ENCODE measurements around the gene ITSN1. TPM values are rescaled to one million over a fixed set of nuclear protein-coding genes. Genes with fewer than 3 reads are reported as not detected.

Gene ITSN1
- total RNA-seq, 1 experiment from 2014 or later, result 18.8 TPM

- no peak for DNase-seq (ENCODE audit: extremely low read depth, low read depth)
Measured at GRCh38 chr21:33677450-33677849, 35.1 kb downstream of the ITSN1 start.

DNA sequence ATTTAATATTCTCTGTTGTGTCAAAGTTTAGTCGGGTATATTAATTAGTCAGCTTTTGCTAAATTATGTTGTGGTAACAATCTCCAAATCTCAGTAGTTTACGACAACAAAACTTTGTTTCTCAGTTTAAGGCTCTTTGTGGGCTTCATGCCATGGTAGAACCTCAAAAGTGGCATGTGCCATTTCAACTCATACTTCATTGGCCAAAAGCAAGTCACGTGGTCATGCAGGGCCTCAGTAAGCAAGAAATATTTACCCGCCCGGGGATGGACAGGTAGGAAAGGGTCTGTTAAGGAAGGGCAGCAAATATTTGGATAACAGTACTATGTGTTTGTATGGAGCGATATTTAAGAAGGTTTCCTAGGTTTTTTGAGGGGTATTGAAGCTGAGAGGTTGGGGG, 38.6 kb downstream of the ITSN1 start:
- DNase-seq (ENCODE audit: extremely low read depth, low read depth), result no peak

DNA sequence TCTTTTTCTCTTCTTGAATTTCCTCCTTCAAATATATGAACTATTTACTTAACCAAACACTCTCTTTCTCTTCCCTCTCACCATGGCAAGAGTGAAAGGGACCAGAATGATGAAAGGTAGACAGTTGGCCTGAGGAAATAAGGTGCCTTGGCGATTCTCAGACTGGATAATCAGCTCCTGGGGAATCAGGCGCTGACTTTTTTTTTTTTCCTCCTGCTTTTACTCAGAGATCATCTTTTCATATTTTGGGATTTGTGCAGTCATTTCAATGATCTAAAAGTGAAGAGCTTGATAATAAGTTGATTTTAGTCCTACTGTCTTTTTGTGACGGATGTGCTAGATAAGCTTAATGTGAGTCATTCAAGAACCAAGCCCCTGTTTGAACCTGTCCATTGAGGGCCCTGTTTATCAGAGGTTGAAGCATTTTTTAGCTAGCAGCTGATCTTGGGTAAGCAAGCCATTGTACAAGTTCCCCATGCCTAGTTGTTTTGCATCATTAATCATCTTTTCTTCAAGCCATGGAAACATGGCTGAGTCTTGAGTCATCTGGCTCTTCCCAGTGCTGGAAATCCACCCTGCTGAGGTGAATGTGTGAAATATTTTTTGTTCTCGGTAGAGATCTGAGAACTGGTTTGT, 40.8 kb downstream of the ITSN1 start:
- DNase-seq (ENCODE audit: extremely low read depth, low read depth), result peak; percentile 55

DNA sequence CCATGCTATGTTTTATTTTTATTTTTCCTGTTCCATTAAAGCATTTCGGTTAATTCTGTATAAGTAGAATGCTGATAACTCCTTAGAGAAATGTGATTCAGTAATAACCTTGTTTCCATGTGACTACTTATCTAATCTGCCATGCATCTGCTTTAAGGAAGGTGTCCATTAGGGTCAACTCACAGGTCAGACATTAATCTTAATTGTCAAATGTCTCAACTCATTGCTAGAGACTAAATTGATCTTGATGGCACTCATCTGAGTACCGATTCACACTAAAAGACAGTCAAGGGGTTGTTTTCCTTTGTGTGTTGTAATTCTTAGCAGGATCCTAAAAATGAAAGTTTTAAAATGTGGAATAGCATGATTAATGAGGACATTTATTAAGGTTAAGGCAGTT, 41.8 kb downstream of the ITSN1 start:
- no peak for DNase-seq (ENCODE audit: extremely low read depth, low read depth)

DNA sequence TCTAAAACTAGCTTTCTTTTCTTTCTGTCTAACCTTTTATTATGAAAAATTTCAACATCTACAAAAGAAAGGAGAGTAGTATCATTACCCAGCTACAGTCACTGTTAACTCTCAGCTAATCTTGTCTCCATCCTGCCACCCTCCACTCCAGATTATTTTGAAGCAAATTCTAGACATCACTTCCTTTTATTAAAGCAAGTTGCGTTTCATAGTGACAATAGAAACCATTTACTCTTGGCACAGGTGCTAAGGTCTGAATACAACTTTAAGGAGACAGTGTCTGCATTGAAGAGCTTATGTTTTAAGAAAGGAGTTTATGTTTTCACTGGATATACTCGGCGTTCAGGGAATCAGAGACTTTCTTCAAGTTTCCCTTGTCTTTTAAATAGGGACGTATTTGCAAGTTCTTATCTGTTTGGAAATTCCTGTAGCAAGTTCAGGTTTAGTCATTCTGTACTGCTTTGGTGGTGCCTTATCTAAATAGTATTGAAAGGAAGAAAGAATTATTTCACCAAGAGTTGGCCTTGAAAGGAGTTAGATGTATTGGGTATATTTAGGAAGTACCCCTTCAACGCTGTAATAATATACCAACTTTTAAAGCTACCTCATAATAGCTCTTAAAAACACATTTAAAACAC, 42.7 kb downstream of the ITSN1 start:
- DNase-seq (ENCODE audit: extremely low read depth, low read depth), result no peak

GRCh38 chr21:33685613-33686197, 43.4 kb downstream of the ITSN1 start:
- no peak for DNase-seq (ENCODE audit: extremely low read depth, low read depth)

- no peak for DNase-seq (ENCODE audit: extremely low read depth, low read depth)
Measured at GRCh38 chr21:33686386-33686785, 44.1 kb downstream of the ITSN1 start.

DNA sequence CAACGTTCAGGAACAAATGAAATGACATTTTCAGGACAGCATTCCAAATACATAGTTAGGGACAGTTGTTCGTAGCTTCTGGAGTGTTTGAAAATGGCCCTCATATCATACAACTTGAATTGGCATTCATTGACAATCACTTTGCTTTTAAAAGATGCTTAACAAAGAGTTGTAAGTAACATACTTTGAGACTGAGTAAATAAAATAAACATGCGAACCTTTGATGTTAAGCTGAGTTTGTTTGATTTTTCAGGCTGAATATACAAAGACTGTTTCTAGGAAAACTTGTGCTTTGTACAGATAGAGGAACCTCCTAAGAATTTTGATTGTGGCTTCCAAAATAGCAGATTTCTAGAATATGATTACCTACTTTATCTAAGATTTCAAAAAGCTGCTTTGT, 45.3 kb downstream of the ITSN1 start:
- DNase-seq (ENCODE audit: extremely low read depth, low read depth), result no peak

- DNase-seq (ENCODE audit: extremely low read depth, low read depth), result no peak
Measured at GRCh38 chr21:33688353-33688752, 46.1 kb downstream of the ITSN1 start.

DNA sequence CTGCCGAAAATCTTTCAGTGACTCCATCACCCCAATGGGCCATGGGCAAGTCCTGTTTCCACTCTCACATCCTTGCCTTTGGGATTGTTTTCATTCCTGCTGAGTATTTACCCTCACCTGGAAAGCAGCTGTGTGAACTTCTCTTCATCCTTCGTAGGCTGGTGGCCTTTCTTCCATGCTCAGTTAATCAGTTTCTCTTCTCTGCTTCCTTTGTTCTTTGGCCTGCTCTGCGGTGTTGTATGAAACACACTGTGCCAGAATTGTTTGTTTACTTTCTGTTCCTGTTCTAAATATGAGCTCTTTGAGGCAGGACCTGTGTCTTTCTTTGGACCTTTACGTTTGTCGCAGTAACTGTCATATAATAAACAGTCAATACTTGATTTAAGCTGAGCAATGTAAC, 48.6 kb downstream of the ITSN1 start:
- no peak for DNase-seq (ENCODE audit: extremely low read depth, low read depth)

- DNase-seq (ENCODE audit: extremely low read depth, low read depth), result no peak
Measured at GRCh38 chr21:33691945-33692603, 49.8 kb downstream of the ITSN1 start.

- DNase-seq (ENCODE audit: extremely low read depth, low read depth), result no peak
Measured at GRCh38 chr21:33695813-33696212, 53.5 kb downstream of the ITSN1 start.

GRCh38 chr21:33696465-33696864, 54.2 kb downstream of the ITSN1 start:
- DNase-seq (ENCODE audit: extremely low read depth, low read depth), result no peak

DNA sequence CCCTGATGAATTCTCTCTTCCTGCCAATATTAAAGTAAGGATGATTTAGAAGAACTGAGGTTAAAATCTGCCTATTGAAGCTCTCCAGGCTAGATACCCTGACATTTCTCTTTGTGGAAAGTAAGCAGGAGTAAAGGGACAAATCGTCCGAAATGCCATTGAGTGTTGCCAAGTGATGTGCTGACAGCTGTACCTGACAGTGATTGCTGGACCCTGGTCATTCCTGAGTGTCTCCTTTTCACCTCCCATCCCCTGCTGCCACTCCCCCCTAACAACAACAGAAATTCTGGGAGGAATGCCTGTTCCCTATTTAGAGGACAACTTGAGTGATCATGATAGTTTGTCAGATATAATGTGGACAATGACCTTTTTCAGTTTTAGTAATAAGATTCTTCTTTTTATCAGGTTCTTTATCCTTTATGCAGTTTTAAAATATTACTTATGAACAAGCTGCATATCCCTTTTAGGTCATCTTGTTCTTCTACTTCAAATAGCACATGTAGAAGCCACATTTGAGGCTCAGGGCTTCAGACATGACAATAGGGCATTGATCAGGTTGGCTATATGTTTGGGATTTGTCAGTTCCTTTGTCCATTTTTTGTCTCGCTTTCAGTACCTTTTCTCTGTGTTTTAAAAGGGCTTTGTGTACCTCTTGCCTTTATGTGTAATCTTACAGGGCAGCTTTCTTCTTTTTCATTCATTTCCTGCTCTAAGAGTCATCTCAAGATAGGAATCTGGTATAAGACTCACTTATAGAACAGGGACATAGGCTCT, 56.0 kb downstream of the ITSN1 start:
- DNase-seq (ENCODE audit: extremely low read depth, low read depth), result no peak

- no peak for DNase-seq (ENCODE audit: extremely low read depth, low read depth)
Measured at GRCh38 chr21:33699277-33699676, 57.0 kb downstream of the ITSN1 start.

DNA sequence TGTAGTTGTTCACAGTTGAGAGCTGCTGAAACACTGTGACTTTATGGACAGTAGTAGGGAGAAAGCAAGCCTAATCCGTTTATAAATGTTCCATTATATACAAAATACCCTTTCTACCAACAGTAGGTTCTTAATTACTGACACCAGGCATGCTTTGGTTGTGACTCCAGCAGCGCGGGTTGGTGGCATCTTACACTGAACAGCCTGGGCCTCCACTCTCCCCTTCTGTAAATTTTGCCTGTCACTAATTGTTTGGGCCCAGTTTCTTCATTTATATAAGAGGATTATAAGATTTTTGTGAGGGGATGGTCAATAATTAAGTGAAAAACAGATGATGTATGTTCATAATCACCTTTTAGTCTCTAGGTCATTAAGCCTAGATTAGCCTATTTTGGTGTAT, 58.2 kb downstream of the ITSN1 start:
- DNase-seq (ENCODE audit: extremely low read depth, low read depth), result no peak

- DNase-seq (ENCODE audit: extremely low read depth, low read depth), result no peak
Measured at GRCh38 chr21:33703750-33704606, 61.7 kb downstream of the ITSN1 start.

- no peak for DNase-seq (ENCODE audit: extremely low read depth, low read depth)
Measured at GRCh38 chr21:33707846-33708245, 65.5 kb downstream of the ITSN1 start.

DNA sequence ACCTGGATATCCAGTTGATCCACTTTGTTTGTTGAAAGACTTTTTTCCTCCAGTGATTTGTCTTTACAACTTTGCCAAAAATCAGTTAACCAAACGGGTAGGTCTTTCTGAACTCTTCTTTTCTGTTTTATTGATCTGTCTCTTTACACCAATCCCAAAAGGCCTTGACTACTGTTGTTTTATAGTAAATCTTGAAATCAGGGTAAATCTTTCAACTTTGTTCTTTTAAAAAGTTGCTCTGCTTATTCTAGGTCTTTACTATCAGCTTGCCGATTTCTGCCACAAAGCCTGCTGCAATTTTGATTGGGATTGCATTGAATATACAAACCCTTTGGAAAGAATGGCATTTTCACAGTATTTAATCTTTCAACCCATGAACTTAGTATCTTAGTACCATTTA, 66.6 kb downstream of the ITSN1 start:
- DNase-seq (ENCODE audit: extremely low read depth, low read depth), result no peak
